Measurements from ENCODE around the gene GSTM1.

The GSTM1 gene

DNA sequence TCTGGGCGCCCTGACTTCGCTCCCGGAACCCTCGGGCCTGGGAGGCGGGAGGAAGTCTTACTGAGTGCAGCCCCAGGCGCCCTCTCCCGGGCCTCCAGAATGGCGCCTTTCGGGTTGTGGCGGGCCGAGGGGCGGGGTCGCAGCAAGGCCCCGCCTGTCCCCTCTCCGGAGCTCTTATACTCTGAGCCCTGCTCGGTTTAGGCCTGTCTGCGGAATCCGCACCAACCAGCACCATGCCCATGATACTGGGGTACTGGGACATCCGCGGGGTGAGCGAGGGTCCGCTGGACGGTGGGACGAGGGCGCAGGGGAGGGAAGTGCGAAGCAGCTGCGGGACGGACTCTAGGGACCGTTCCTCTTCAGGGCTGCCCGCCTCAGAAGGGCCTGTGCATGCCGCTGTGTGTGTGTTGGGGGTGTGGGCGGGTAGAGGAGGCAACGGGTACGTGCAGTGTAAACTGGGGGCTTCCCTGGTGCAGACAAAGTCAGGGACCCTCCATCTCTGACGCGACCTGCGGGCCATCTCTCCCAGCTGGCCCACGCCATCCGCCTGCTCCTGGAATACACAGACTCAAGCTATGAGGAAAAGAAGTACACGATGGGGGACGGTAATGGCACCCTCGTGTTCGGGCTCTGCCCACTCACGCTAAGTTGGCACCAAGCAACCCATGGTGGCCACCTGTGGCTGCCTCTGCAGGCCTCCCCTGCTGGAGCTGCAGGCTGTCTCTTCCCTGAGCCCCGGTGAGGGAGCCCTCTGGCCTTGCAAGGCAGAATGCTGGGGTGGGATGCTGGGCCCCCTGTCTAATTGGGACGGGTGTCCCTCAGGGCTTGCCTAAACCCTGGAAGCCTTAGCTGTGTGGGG lies at the start of gene GSTM1:
GSTM1 (plus strand) TSS at position 177 of the 859 bp plus-strand sequence; CDS start at position 234, 57 bp downstream.
- DNase-seq = peak in 17 of 58 donors; percentile 19 to 86 (median 55)

DNA sequence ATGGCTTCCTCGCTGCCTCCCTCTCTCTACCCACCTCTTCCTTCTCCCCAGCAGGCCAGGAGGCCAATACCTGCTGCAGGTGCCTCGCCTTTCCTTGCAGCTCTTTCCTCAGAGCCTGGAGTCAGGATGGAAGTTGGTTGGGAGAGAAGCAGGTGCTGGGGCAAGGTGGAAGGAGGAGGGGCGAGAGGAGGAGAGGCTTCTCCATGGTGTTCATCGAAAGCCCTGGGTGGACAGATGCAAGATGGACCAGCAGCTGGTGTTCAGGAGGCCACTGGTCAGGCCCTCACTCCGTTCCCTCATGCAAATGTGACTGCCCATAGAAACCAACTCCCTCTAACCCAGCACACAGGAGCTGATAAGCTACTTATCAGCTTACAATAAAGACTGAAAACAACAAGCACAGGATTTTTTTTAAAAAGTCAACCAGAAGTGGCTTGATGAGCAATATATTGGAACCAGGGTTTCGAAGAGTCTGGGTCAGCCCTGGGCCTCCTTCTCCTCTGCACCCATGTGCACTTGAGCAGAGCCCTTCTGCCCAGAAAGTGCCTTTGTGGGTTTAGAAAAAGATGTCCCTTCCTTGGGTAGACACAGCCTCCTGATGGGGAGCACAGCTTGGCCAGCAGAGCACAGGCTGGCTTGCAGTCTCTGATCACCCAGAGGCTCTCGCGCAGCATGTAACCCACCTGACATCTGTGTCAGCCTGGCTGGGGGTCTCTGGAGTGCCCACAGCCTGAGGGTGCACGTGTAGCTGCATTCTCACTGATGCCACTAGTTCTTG lies 48.4 kb upstream of the GSTM1 start:
- no peak for DNase-seq

DNA sequence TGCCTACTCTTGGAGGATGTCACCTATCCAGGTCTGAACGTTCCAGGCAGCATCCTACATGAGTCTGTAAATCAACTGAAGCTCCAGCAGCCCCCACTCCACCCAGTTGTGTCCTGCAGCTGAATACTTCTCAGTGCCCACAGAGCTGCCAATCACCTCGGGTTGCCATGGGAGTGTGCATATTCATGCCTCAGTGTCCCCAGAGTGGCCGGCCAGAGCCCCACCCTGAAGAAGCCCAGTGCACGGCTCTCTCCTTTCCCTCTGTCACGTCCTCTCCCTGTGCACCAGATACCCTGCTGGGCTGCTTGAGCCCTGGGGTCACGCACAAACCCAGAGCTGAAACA lies 47.8 kb upstream of the GSTM1 start:
- DNase-seq = no peak

DNA sequence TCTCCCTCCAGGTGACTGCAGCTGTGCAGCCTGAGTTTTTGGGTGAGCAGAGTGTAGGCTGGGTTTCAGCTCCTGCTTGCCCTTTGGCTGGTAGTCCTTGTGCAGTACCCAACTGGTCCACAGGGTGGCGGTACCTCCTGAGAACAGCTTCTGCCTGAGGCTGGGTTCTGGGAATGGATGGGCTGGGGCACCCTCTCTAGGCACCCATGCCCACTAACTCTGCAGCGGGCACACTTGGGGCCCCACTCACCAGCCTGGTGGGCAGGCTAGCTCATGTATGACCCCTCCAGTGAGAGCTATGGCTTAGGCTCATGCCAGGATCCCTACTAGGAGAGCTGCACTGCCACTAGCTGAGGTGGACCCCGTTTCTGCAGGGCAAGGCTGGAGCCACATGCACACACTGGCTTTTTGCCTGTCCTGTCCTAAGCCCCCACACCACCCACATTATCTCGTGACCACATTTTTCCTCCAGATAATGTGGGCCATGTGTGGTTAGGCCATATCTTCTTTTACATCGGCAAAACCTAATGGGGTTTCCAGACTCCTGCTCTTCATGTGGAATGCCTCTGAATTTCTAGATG lies 47.2 kb upstream of the GSTM1 start:
- peak in 53 of 58 donors; percentile 24 to 93 (median 67) for DNase-seq

DNA sequence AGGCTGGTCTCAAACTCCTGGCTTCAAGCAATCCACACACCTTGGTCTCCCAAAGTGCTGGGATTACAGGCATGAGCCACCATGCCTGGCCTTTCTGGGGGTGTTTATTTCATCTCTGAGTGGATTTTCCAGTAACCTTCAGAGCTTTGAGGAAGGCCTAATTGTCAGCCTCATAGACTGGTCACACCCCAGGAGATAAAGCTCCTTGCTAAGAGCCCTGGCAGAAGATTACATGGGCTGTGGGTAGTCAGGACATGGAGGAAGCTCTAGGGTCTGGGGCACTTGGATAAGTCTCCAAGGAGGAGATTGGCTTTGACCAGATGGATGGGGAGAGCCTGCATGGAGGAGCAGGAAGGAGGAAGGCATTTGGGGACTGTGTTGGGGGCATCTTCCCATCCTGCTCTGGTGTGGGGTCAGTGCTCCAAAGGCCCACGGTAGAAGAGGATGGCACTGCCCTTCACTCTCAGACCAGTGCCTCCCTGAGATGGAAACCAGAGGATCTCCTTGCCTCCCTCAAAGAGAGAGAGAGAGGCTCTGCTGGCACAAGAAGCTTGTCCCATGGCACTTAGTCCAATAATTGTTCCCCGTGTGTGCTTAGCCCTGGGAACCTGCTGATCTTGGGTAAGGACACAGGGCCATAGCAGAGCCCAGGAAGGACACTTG lies 46.4 kb upstream of the GSTM1 start:
- DNase-seq = no peak

DNA sequence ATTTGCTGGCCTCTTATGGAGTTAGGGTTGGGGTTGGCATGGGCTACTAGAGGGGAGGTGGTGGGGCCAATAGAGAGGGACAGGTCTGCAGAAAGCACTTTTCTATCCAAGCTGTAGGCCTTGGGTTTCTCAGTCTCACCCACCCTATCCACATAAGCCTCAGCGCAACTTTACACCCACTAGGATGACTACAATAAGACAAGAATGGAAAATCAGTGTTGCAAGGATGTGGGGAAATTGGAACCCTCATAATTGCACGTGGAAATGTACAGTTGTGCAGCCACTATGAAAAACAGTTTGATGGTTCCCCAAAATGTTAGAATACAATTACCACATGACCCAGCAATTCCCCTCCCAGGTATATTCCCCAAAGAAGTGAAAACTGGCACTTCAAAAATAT lies 45.8 kb upstream of the GSTM1 start:
- DNase-seq = no peak

DNA sequence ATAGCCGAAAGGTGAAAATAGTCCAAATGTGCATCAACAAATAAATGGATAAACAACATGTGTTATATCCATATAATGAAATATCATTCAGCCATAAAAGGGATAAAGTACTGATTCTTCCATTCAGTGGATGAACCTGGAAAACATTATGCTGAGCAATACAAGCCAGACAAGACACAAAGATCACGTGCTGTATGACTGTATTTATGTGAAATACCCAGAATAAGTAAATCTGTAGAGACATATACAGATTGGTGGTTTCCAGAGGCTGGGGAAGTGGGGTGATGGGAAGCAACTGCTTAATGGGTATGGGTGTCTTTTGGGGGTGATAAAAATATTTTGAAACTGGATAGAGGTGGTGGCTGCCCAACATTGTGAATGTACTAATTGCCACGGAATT lies 45.0 kb upstream of the GSTM1 start:
- no peak for DNase-seq

DNA sequence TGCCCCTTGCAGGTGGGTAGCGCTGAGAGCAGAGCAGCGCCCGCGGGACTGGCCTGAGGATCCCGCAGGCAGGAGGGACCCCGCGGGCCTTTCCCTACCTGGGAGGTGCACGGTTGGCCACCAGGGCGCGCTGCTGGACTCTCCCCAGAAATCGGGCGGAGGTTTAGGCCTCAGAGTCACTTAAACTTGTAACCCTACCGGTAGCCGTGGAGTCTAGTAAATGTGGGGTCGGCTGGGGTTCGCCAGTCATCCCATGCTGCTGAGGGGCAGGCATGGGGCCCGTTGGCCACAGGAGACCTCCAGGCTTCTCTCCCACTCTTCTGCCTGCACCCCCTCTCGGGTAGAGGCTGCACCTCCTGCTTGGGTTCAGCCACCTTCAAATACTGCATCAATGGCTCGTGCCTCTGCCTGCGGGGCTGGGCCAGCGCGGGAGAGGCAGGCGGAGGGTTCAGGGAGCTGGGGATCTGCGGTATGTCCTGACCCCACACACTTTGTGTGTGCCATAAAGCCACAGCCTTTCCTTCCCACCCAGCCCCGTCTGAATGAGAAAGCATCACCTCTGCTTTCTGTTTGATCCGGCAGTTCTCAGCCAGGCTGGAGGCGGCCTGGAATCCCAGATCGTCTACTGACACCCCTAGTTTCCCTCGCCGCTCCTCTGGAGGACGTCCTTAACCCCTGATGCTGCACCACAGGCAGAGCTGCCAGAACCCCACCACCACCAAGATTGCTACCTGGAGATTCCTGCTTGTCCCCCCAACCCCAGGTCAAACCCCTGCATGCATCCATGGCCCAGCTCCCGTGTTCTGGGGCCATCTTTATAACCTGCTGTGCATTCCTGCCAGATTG lies 44.0 kb upstream of the GSTM1 start:
- DNase-seq = peak in 32 of 58 donors; percentile 16 to 73 (median 42)

DNA sequence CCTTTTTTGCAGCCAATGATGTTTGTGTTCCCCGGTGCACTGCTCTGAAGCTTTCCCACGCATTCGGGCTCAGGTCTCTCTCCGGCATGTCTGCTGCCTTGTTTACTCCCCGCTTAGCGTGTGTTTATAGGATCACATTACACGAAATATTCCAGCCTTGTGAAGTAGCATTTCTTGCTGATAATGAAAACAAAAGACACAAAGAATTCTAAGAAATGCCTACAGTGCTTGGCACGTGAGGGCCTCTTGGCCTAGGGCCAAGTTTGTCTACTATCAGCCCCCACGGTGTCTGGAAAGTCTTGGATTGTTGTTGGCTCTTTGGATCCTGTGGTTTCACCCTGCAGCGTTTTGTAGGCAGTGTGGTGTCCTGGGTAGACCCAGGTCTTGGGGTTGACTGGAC lies 42.9 kb upstream of the GSTM1 start:
- no peak for DNase-seq

DNA sequence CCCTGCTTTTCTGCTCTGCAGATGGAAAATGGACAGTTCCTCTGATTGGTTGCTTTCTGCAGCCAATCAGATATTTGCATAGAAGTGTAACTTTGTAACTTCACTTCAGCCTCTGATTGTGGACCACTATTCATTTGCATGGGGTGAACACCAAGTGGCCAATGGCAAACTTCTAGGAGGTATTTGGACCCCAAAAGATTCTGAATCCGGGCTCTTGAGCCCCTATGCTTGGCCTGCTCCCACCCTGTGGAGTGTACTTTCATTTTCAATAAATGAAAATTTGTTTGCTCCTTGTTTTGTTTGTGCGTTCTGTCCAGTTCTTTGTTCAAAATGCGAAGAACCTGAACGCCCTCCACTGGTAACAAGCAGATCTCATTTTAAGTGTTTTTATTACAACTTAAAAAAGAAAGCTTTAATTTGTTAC lies 38.1 kb upstream of the GSTM1 start:
- DNase-seq = peak in 2 of 58 donors; percentile 23 to 32

DNA sequence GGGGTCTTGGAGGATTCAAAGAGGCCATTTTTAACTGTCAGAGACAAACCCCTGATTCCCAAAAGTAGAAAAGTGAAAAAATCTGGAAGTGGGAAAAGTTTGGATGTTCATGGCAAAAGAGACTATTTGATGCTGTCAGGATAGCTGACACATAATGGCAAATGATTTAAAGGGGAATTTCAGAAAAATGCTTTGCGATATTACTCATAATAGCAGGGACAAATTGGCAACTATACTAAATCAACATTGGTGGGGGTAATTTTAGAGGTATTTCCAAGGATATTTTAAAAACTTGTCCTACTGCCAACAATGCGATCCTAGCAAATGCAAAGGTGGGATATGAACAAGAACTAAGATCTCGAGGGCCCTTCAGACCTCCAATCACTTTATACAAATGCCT lies 37.0 kb upstream of the GSTM1 start:
- DNase-seq = no peak

DNA sequence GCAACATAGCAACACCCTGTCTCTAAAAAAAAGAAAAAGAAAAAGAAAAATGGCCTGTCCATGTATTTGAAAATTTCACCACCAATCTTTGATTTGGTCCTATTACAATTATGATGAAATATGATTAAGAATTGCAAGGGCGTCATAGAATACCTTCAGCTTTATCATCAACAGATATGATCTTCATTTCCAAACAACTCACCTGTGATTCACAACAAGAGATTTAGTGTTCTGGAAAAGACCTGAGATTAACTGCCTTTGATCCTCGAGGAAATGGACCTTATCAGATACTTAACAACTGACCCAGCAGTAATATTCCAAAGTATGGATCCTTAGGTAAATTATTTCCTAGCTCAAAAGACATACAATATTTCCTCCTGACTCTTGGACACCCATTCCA lies 35.2 kb upstream of the GSTM1 start:
- DNase-seq = no peak

DNA sequence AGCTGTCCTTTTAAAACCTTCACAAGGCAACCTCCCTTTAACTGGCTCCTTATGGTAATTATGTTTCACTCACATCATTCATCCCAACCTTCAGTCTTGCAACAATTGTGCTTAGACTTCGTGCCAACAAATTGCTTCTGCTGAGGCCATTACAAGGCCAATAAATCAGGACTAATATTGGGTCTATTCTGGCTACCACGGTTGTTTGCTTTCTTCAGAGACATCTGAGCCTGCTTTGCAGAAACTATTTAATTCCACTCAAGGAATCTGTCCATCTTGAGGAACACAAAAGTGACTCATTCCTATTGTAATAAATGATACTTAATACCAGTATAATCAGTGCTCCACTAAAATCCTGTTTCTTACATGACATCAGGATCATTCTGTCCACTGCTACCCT lies 34.3 kb upstream of the GSTM1 start:
- DNase-seq = no peak

DNA sequence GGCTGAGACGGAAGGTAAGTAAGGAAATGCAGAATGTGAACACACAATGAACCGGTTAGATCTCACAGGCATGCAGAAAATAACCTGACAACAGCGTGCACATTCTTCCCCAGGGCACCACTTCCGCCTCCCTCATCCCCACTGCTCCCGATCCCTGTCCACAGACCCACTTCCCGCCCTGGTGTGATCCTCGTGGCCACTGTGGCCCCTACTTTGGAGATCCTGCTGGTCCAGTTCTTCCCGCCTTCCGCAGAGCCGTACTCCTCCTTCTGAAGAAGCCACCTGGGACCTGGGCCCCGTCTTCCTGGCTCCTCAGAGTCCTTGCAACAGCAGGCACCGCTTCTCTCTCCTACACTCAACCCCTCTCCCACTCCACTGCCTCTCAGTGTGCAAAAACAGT lies 33.1 kb upstream of the GSTM1 start:
- DNase-seq = no peak

DNA sequence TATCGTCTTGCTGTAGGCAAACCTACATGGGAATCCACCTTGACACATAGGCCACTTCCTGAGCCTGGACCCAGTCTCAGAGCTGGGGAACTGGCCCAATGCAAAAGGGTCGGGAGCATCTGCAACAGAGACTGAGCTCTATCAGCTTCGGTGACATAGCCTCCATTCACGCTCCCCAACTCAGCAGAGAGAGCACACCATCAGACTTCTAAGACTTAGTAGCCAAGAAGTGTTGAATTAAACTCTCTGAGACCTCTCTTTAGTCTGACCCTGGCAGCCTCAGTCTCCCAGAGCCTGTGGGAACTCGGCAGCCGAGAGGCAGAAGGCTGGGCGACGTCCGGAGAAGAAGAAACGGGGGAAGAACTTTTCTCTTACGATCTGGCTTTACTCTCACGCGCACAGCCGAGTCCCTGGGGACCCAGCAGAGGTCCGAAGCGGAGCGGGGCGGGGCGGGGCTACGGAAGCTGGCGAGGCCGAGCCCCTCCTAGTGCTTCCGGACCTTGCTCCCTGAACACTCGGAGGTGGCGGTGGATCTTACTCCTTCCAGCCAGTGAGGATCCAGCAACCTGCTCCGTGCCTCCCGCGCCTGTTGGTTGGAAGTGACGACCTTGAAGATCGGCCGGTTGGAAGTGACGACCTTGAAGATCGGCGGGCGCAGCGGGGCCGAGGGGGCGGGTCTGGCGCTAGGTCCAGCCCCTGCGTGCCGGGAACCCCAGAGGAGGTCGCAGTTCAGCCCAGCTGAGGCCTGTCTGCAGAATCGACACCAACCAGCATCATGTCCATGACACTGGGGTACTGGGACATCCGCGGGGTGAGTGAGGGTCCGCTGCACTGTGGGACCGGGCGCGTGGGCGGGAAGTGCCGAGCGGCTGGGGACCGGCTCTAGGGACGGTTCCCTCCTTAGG lies 31.8 kb upstream of the GSTM1 start, which contains the start of gene GSTM4:
GSTM4 (plus strand) TSS at position 485 of the 905 bp plus-strand sequence; CDS start at position 776, 291 bp downstream.
- peak in 55 of 58 donors; percentile 26 to 90 (median 68) for DNase-seq

DNA sequence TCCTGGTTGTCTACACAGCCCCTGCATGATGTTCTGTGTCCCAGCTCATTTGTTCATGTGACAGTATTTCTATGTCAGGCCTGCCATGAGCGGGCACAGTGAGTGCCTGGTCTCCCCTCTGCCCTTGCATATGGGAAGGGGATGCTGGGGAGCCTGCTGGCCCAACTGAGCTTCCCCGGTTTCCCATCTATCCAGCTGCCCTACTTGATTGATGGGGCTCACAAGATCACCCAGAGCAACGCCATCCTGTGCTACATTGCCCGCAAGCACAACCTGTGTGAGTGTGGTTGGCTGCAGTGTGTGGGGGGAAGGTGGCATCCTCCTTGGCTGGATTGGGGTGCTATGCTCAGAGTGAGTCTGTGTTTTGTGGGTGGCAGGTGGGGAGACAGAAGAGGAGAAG lies 30.2 kb upstream of the GSTM1 start:
- no peak for DNase-seq

DNA sequence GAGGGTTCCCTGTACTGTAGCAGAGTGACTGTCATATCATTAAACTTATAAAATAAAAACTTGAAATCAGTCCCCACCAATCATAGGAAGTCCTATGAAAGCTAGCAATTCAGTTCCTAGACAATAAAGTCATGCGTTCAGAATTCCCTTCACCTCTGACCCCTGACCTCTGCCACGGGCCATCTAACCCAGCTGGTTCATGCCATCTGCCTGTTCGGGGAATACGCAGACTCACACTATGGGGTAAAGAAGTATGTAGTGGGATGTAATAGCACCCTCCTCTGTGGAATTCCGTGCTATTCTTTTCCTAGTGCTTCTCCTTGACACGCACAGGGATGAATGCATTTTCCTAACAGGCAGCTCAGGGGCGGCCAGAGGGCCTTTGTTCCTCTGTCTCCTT lies 29.6 kb upstream of the GSTM1 start:
- DNase-seq = no peak

DNA sequence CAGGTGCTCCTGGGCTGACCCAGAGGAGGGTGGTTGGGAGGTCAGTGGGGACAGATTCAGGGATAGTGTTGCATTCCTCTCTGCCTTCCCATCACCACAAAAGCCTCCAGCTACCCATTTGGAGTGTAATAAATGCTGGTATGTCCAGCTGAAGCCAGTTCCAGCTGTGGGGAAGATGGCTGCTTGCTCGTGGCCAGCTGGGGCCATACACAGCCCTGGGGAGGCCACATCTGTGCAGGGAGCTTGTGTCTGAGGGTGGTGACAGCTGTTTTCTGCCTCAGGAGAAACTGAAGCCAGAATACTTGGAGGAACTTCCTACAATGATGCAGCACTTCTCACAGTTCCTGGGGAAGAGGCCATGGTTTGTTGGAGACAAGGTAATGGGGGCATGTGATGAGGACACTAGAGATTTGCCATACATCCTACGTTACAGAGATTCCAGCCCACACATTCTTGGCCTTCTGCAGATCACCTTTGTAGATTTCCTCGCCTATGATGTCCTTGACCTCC lies 29.0 kb upstream of the GSTM1 start:
- no peak for DNase-seq

DNA sequence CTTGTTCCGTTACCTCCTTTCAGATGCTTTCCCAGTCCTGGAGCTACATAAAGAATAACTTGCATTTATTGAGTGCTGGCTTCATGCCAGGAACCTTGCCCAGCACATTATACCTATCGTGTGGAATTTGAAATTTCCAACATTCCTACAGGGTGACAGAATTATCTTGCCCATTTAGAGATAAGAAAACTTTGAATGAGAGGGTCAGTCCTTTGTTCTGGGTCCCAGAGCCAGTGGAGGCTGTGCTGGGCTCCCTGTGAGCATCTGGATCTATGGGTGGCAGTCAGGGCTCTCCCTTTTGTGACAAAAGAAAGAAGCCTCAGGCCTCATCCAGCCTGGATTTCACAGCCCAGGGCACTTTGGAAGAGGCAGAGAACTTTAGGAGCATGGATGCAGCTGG lies 28.5 kb upstream of the GSTM1 start:
- DNase-seq = no peak

All from anterior cingulate cortex (tissue), 58 donors.